BE2C (cell line): ENCODE measurements around the gene LENEP.

Source experiments
- DNase-seq: peaks from one replicate; pipeline ENCODE4 v3.0.0-alpha.2; 2020
- H3K27me3 ChIP-seq: fragments of 250-450 bp; sonication (Bioruptor Pico); 2 replicates; pipeline ENCODE4 v1.5.1; 2020; ENCODE audit warnings: mild to moderate bottlenecking
- H3K36me3 ChIP-seq: fragments of 250-450 bp; sonication (Bioruptor Pico); 2 replicates; pipeline ENCODE4 v1.5.1; 2020; ENCODE audit warnings: mild to moderate bottlenecking
- H3K4me1 ChIP-seq: fragments of 250-450 bp; sonication (Bioruptor Pico); 2 replicates; pipeline ENCODE4 v1.5.1; 2020
- H3K4me3 ChIP-seq: 2 replicates; pipeline ENCODE4 v1.5.1; 2011; ENCODE audit warnings: low read depth, low read length
- H3K9me3 ChIP-seq: fragments of 250-450 bp; sonication (Bioruptor Pico); 2 replicates; pipeline ENCODE4 v1.5.1; 2020
- CTCF ChIP-seq: IDR thresholded peaks from 2 replicates; pipeline ENCODE4 v1.5.1; 2012; ENCODE audit warnings: mild to moderate bottlenecking, low read depth, low read length

Gene LENEP

GRCh38 chr1:155007251-155007828, 14.0 kb downstream of the LENEP start:
- Histone ChIP-seq H3K36me3 (no peaks in the 10 kb centered on the region), H3K27me3 (no peaks in the 10 kb centered on the region), H3K4me1 (peaks cover 20% of the 10 kb centered on the region), H3K9me3 (no peaks in the 10 kb centered on the region), H3K4me3 (no peak overlapping the region)
- no peak for DNase-seq
- no peak for TF ChIP-seq CTCF

DNA sequence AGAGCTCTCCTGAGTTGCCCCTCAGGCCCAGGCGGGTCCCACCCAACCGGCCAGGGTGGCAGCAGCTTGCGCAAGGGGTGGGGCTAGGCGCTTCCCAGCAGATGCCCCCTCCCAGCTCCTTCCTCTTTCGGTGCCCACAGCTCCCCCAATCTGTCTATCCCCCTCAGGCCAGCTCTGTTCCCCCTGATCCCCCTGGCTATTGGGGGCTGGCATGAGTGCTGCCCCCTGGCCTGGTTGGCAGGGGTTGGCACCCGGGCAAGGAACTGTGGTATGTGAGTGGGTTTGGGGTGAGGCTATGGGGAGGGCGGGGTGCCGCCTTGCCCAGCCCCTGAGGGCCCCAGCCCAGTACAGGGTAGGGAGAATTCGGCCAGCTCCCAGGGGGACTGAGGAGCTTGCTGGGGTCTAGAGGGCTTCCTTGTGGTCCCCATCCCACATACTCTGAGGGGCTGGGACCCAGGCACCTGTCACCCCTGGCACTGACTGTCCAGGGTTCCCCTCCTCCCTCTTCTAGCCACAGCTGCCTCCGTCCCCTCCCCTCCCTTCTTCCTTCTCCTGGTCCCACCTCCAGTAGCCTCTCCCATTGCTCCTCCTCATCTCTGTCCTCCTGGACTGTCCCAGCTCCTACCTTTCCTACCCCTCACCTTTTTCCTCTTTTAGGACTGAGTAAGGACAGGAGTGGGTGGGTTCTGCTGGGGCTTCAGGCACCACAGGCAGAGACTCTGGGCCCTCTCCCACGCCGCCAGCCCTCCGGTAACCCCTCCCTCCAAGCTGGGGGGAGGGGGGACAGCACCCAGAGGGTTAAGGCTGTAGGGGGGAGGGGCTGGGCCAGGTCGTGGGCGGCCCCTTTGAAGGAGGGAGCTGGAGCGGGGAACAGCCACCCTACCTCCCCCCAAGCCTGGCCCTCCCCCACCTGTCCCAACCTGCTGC, 14.9 kb downstream of the LENEP start:
- Histone ChIP-seq H3K27me3 (no peaks in the 10 kb centered on the region), H3K9me3 (no peaks in the 10 kb centered on the region), H3K36me3 (no peaks in the 10 kb centered on the region), H3K4me3 (no peak overlapping the region), H3K4me1 (peaks cover 28% of the 10 kb centered on the region)
- no peak for TF ChIP-seq CTCF
- DNase-seq, result no peak

DNA sequence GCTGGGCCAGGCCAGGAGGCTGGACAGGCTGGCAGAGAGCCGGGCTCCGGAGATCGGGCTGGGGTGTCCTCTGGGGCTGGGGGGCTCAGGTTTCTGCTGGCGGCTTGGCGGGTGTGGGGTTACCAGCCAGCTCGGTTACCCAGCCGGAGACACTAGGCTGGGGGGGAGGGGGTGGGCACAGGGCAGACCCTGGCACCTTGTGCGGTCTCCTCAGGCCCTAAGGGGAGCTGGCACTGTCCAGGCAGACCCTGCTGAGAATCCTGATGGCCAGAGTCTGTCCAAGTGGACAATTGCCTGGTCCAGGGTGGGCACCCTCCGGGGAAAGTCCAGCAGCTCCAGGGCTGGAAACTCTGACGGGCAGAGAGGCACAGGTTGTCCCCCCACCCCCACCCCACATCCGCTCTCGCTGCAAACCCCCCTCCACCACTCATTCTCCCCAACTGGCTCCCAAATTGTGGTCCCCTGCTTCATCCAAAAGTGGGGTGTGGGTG, 15.9 kb downstream of the LENEP start:
- H3K4me3 ChIP-seq, result no peak overlapping the region
- H3K27me3 ChIP-seq, result no peaks in the 10 kb centered on the region
- TF ChIP-seq CTCF, result no peak
- H3K36me3 ChIP-seq, result no peaks in the 10 kb centered on the region
- no peaks in the 10 kb centered on the region for H3K9me3 ChIP-seq
- H3K4me1 ChIP-seq, result peaks cover 28% of the 10 kb centered on the region
- DNase-seq, result no peak

DNA sequence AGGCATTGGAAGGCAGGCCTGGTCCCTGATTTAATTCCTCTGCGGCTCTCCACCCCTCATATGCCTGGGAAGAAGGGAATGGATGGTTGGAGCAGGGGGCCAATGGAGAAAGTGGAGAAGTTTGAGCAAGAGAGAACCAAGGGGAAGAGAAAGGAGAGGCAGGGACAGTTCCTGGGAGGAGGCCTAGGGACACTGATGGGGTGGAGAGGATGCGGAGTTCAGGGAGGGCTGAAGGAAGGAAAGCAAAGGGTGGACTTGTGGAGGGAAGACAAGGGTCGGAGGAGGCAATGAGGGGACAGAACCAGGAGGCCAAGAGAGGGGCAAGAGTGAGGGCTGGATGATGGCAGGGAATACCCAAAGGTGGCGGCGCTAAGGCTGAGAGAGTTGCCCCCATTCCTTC, 16.4 kb downstream of the LENEP start:
- H3K4me1 ChIP-seq, result peaks cover 24% of the 10 kb centered on the region

GRCh38 chr1:155010211-155010918, 17.0 kb downstream of the LENEP start:
- Histone ChIP-seq H3K27me3 (no peaks in the 10 kb centered on the region), H3K36me3 (peaks cover 9% of the 10 kb centered on the region; the same call in 1 of the 2 replicates), H3K4me3 (no peak overlapping the region), H3K4me1 (peaks cover 23% of the 10 kb centered on the region), H3K9me3 (no peaks in the 10 kb centered on the region)
- TF ChIP-seq CTCF, result no peak
- no peak for DNase-seq

More for the DNA sequence above, 16.4 kb downstream of the LENEP start:
- Histone ChIP-seq H3K9me3 (no peaks in the 10 kb centered on the region), H3K36me3 (peaks cover 3% of the 10 kb centered on the region; the same call in 1 of the 2 replicates), H3K27me3 (no peaks in the 10 kb centered on the region), H3K4me3 (no peak overlapping the region)
- DNase-seq, result no peak
- no peak for TF ChIP-seq CTCF
